Transverse colon (tissue), 4 donors: ENCODE results near the gene RPS6KA2. TPM values are rescaled to one million over a fixed set of nuclear protein-coding genes. Genes with fewer than 3 reads are reported as not detected.

Experiments
- DNase-seq: peaks from one replicate; pipeline ENCODE4 v3.0.0-alpha.2; 2019
- H3K27ac ChIP-seq, 4 donors: fragments of 200-600 bp; sonication (generic); 2 replicates each; pipeline ENCODE4 v1.5.1; 2016 to 2018; ENCODE audit warnings: inconsistent platforms in 4 of 4
- H3K27me3 ChIP-seq: fragments of 200-600 bp; sonication (generic); 2 replicates; pipeline ENCODE4 v1.5.1; 2017; ENCODE audit warnings: inconsistent platforms
- H3K36me3 ChIP-seq, 4 donors: fragments of 200-600 bp; sonication (generic); 2 replicates each; pipeline ENCODE4 v1.5.1; 2017 to 2019; ENCODE audit warnings: inconsistent platforms in 4 of 4
- H3K4me1 ChIP-seq, 4 donors: fragments of 200-600 bp; sonication (generic); 2 replicates each; pipeline ENCODE4 v1.5.1; 2017 to 2020; ENCODE audit warnings: inconsistent platforms in 4 of 4
- H3K4me3 ChIP-seq, 4 donors: fragments of 200-600 bp; sonication (generic); 1 replicate in 1 of 4; 2 replicates in 3 of 4; pipeline versions ENCODE4 v1.5.1 to v1.6.1; 2017 to 2019; ENCODE audit warnings: inconsistent platforms in 4 of 4
- H3K9me3 ChIP-seq, 2 donors: fragments of 200-600 bp; sonication (generic); 2 replicates each; pipeline ENCODE4 v1.5.1; 2017 to 2019; ENCODE audit warnings: inconsistent platforms in 2 of 2
- CTCF ChIP-seq, 5 experiments: fragments of 200-600 bp in 3 of 5; fragments of 450-650 bp in 2 of 5; sonication (generic) in 3 of 5; IDR thresholded peaks; 1 replicate in 2 of 5; 2 replicates in 3 of 5; pipeline ENCODE4 v1.5.1; 2016 to 2017; ENCODE audit warnings: antibody characterized with exemption in 5 of 5, inconsistent platforms in 3 of 5, mild to moderate bottlenecking in 2 of 5, moderate library complexity in 1 of 5
- EP300 ChIP-seq: sonication (generic); formaldehyde crosslinking; IDR thresholded peaks from one replicate; pipeline ENCODE4 v1.6.1; 2017; ENCODE audit warnings: antibody characterized with exemption, low read depth
- POLR2A ChIP-seq: fragments of 450-650 bp; IDR thresholded peaks from one replicate; pipeline ENCODE4 v1.6.1; 2016; ENCODE audit warnings: antibody characterized with exemption, mild to moderate bottlenecking, moderate library complexity
- POLR2AphosphoS5 ChIP-seq, 3 donors: sonication (generic); formaldehyde crosslinking; IDR thresholded peaks; one replicate each; pipeline ENCODE4 v1.6.1; 2016; ENCODE audit warnings: antibody characterized with exemption in 3 of 3
- WGBS, 2 donors: methylation state at CpG; one replicate each; pipeline ENCODE4 v1.1.5; 2018; ENCODE audit warnings: low coverage in 1 of 2; 5-methylcytosine and 5-hydroxymethylcytosine counted together
- in situ Hi-C, 4 donors: fragments of 200-750 bp; cut with MboI; loops; one replicate each; pipeline versions ENCODE4 v1.15.0 to v1.15.1; 2017; ENCODE audit warnings: low sequenced_read_pairs in 3 of 4, low pct_ligation_motif_present in 1 of 4, low pct_unique_long_range_greater_than_20kb in 1 of 4
- intact Hi-C: fragments of 100-400 bp; cut with DNase I; formaldehyde crosslinking; loops from one replicate; pipeline ENCODE4 v1.15.1; 2023; ENCODE audit warnings: low total_unique reads
- total RNA-seq, 4 donors: library from RNA; depleted of rRNA; stranded (reverse); fragments of >200 nt; gene quantifications; one replicate each; pipeline ENCODE4 v1.1.0, GENCODE V29; 2016

Gene RPS6KA2
- total RNA-seq, 4 donors from 2014 or later: 9.6 to 41.1 (median 15.4) TPM

DNA sequence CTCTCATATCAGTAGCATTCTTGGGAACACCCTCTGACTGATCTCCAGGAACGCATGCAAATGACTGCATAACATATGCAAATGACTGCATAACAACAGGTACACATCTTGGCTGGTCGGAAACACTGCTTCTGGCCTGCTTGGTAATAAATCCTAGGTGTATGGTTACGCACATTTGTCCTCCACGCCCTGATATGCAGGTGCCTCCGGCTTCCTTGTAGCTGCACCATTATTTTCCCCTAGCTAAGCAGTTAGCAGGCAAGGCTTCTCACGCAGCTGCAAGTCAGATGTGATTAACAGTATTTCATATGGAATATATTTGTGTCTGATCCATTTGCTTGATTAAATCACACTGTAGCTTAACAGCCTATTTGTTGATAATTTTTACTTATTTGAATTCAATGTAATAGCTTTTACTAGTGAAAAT lies 5.9 kb downstream of the RPS6KA2 start:
- intact Hi-C loops: no loop called here
- Histone ChIP-seq H3K4me1 (peaks cover 6 to 22% (median 12%) of the 10 kb centered on the region in 4 donors), H3K9me3 (no peaks in the 10 kb centered on the region), H3K36me3 (no peaks in the 10 kb centered on the region), H3K27me3 (peaks cover 5% of the 10 kb centered on the region), H3K27ac (peak overlapping the region in 3 of 4 donors; percentile 57 to 74 (median 70)), H3K4me3 (no peak overlapping the region)
- DNase-seq: no peak
- WGBS, 2 donors: 35 to 73% methylated on average over 2 to 6 of the region's 6 CpGs
- TF ChIP-seq POLR2A (no peak), EP300 (no peak), POLR2AphosphoS5 (IDR thresholded peaks at IDR 0.05) (no peak), CTCF (IDR thresholded peaks at IDR 0.05) (no peak)
- in situ Hi-C loops: no loop called here

DNA sequence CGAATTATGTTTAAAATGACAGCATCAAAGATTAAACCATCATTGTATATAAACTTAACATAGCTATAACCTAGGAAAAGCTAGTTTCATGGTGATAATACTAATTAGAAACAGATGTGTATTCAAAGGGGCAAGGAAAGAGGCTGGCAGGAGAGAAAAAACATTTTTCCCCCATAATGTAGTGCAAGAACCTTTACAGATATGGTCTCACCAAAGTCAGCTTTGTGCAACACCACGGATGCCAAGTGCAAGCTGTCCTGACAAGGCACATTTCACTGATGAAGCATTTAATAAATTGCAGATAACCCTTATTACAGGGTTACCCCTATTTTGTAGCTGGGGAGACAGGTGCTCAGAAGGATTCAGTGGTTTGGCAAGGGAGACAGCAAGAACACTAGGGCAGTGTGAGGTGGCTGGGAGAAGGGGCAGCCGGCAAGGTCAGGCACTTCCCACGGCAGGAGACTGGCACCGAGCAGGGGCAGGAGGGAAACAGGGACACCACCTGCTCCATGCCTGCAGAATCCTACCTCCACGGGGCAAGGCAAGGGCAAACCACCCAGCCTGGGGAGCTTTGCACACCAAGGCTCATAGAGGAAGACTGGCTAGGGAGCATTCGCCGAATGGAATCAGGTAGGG lies 6.5 kb downstream of the RPS6KA2 start:
- Histone ChIP-seq H3K4me1 (peaks cover 6 to 16% (median 10%) of the 10 kb centered on the region in 4 donors), H3K27ac (peak overlapping the region; percentile 57 to 74 (median 72)), H3K9me3 (no peaks in the 10 kb centered on the region), H3K4me3 (no peak overlapping the region), H3K36me3 (no peaks in the 10 kb centered on the region), H3K27me3 (peaks cover under 1% of the 10 kb centered on the region)
- no peak for TF ChIP-seq EP300
- no peak for DNase-seq
- 68 to 77% methylated on average over 2 to 8 of the region's 8 CpGs for WGBS, 2 donors
- in situ Hi-C loops (no loop called here), intact Hi-C loops (no loop called here)

GRCh38 chr6:166619912-166620311 lies 7.1 kb downstream of the RPS6KA2 start:
- Histone ChIP-seq H3K27me3 (no peaks in the 10 kb centered on the region), H3K36me3 (no peaks in the 10 kb centered on the region), H3K9me3 (no peaks in the 10 kb centered on the region), H3K4me1 (peaks cover 6 to 17% (median 13%) of the 10 kb centered on the region in 4 donors), H3K27ac (peak overlapping the region; percentile 57 to 74 (median 72)), H3K4me3 (no peak overlapping the region)
- DNase-seq: no peak
- in situ Hi-C loops: no loop called here
- intact Hi-C loops: no loop called here
- 52 to 58% methylated on average over 3 of the region's 3 CpGs for WGBS, 2 donors
- TF ChIP-seq POLR2AphosphoS5 (IDR thresholded peaks at IDR 0.05) (peak; percentile 26 to 79 (median 71)), POLR2A (no peak), CTCF (IDR thresholded peaks at IDR 0.05) (no peak), EP300 (no peak)

- Histone ChIP-seq H3K27ac (peak overlapping the region; percentile 57 to 74 (median 72)), H3K4me3 (no peak overlapping the region), H3K27me3 (no peaks in the 10 kb centered on the region), H3K36me3 (no peaks in the 10 kb centered on the region), H3K9me3 (no peaks in the 10 kb centered on the region), H3K4me1 (peaks cover 6 to 20% (median 13%) of the 10 kb centered on the region in 4 donors)
- WGBS, 2 donors: 94 to 95% methylated on average over 13 to 27 of the region's 27 CpGs
- TF ChIP-seq POLR2A (no peak), CTCF (IDR thresholded peaks at IDR 0.05) (no peak)
- in situ Hi-C loops: no loop called here
- intact Hi-C loops: no loop called here
- no peak for DNase-seq
These were observed 7.9 kb downstream of the RPS6KA2 start for GRCh38 chr6:166618866-166619761.
